Liver (tissue), 5 donors: ENCODE measurements around the gene NDUFS4. TPM values are rescaled to one million over a fixed set of nuclear protein-coding genes. Genes with fewer than 3 reads are reported as not detected.

ENCODE experiments used
- ATF3 ChIP-seq: IDR thresholded peaks from 2 replicates; pipeline ENCODE4 v1.6.1; 2016; ENCODE audit warnings: antibody characterized with exemption
- FOXA1 ChIP-seq: IDR thresholded peaks from 2 replicates; pipeline ENCODE4 v1.6.1; 2016; ENCODE audit warnings: antibody characterized with exemption
- NR2F2 ChIP-seq: IDR thresholded peaks from 2 replicates; pipeline ENCODE4 v1.6.1; 2016; ENCODE audit warnings: antibody characterized with exemption
- REST ChIP-seq: IDR thresholded peaks from 2 replicates; pipeline ENCODE4 v1.6.1; 2016; ENCODE audit warnings: antibody characterized with exemption, mild to moderate bottlenecking
- polyA plus RNA-seq, 2 donors: library from polyadenylated mRNA; stranded (reverse) in 1 of 2; unstranded in 1 of 2; fragments of 200-250 nt in 1 of 2; fragments of >200 nt in 1 of 2; fragmentation: Nextera tagmentation in 1 of 2; extraction: Ambion mirVana in 1 of 2; gene quantifications; one replicate each; pipeline versions ENCODE4 v1.2.1 to v1.2.3, GENCODE V29; 2013 to 2015
- total RNA-seq, 2 donors: library from RNA; depleted of rRNA; stranded (reverse); fragments of >200 nt; gene quantifications; one replicate each; pipeline ENCODE4 v1.2.3, GENCODE V29; 2014
- TF ChIP-seq, protein P1 (sequence below): IDR thresholded peaks from 2 replicates; pipeline ENCODE4 v1.6.1; 2016; ENCODE audit warnings: antibody characterized with exemption
- donor health status: healthy.
- donor health status: healthy.
- donor health status: healthy.

The NDUFS4 gene
- total and polyA plus RNA-seq, 4 donors: 35.9 to 114 (median 53.4) TPM

- TF ChIP-seq REST: no peak
- TF ChIP-seq FOXA1: no peak
- no peak for TF ChIP-seq NR2F2
- TF ChIP-seq ATF3: no peak
- TF ChIP-seq, protein P1, sequence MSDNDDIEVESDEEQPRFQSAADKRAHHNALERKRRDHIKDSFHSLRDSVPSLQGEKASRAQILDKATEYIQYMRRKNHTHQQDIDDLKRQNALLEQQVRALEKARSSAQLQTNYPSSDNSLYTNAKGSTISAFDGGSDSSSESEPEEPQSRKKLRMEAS: no peak
Observed at GRCh38 chr5:53730943-53731342, 170.5 kb downstream of the NDUFS4 start (continued).

Other genes with a start within 250 kb of the NDUFS4 start
- gene FST, start 80.0 kb upstream of the NDUFS4 start, total RNA-seq: 10 to 100 TPM in 1 of 2 donors, 1 to 10 TPM in 1; 5.6 to 29.2 TPM
- 10 to 100 TPM in 1 of 2 donors, 1 to 10 TPM in 1; 7.3 to 26.4 TPM for gene FST, start 80.0 kb upstream of the NDUFS4 start, polyA plus RNA-seq